GM23248 (cell line): ENCODE measurements around the gene SMIM12.

Experiments
- EZH2 ChIP-seq: fragments of 200-600 bp; sonication (generic); IDR thresholded peaks from 2 replicates; pipeline ENCODE4 v1.6.1; 2018; ENCODE audit warnings: antibody characterized with exemption, mild to moderate bottlenecking; ENCODE audit not compliant: insufficient read depth, poor library complexity, severe bottlenecking
- EZH2phosphoT487 ChIP-seq: fragments of 200-600 bp; sonication (generic); IDR thresholded peaks from 2 replicates; pipeline ENCODE4 v1.6.1; 2018; ENCODE audit warnings: antibody characterized with exemption, moderate library complexity, mild to moderate bottlenecking, low read depth; ENCODE audit not compliant: insufficient read depth

DNA sequence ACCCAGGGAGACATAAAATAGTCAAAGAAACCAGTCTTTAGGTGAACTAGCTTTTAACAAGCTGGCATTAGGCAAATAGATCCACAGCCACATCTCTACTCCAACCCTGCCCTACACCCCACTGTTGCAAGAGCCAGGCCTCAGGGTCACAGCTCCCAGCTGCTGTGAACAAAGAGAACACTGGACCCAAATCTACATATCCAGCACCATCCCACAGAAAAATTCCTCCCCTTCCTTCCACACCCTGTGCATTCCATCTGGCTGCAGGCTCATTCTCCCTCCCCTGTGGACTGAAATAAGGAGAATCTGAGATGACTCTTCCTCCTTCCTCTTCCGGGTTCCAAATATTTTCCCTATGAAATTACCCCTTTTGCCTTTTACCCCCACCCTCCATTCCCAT, 46.7 kb upstream of the SMIM12 start:
- no peak for TF ChIP-seq EZH2
- TF ChIP-seq EZH2phosphoT487: no peak
